Measurements from ENCODE around the gene AGAP1.

The AGAP1 gene

DNA sequence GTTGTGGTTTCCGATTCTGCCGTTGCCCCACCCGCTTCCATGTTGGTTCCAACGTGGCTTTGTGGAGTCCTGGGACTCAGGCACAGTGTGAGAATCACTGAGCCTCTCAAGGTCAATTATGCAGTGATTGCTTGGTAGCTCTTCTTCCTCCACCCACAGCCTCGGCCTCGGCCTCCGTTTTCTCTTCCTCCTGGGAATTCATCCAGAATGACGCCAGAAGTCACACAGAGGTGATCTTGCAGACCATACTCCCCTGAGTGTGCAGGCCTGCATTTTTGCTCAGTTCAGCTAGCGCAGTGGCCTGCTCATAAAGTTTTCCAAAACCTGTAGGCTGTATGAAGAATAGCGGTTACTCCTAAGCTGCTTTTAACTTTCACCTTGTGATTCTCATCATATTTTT is 401.0 kb downstream of the AGAP1 start:
- Mint-ChIP-seq H3K9me3 (no peaks in the 10 kb centered on the region), H3K36me3 (ENCODE audit: low read depth) (no peaks in the 10 kb centered on the region), H3K4me3 (no peak overlapping the region), H3K27me3 (ENCODE audit: low read depth) (no peaks in the 10 kb centered on the region), H3K27ac (no peak overlapping the region), H3K4me1 (ENCODE audit: low read depth) (no peaks in the 10 kb centered on the region)

- H3K4me3 Mint-ChIP-seq = no peak overlapping the region
- H3K27me3 Mint-ChIP-seq (ENCODE audit: low read depth) = no peaks in the 10 kb centered on the region
- H3K36me3 Mint-ChIP-seq (ENCODE audit: low read depth) = no peaks in the 10 kb centered on the region
- H3K27ac Mint-ChIP-seq = no peak overlapping the region
- H3K4me1 Mint-ChIP-seq (ENCODE audit: low read depth) = no peaks in the 10 kb centered on the region
- H3K9me3 Mint-ChIP-seq = no peaks in the 10 kb centered on the region
Measured at GRCh38 chr2:235896061-235896460, 402.2 kb downstream of the AGAP1 start.

- H3K4me1 Mint-ChIP-seq (ENCODE audit: low read depth) = no peaks in the 10 kb centered on the region
- H3K27ac Mint-ChIP-seq = no peak overlapping the region
- H3K4me3 Mint-ChIP-seq = no peak overlapping the region
- H3K9me3 Mint-ChIP-seq = no peaks in the 10 kb centered on the region
- H3K27me3 Mint-ChIP-seq (ENCODE audit: low read depth) = peaks cover 4% of the 10 kb centered on the region
- H3K36me3 Mint-ChIP-seq (ENCODE audit: low read depth) = no peaks in the 10 kb centered on the region
Measured at GRCh38 chr2:235897992-235898391, 404.1 kb downstream of the AGAP1 start.

- H3K4me1 Mint-ChIP-seq (ENCODE audit: low read depth) = no peaks in the 10 kb centered on the region
- no peaks in the 10 kb centered on the region for H3K9me3 Mint-ChIP-seq
- H3K27me3 Mint-ChIP-seq (ENCODE audit: low read depth) = peaks cover 8% of the 10 kb centered on the region
- H3K36me3 Mint-ChIP-seq (ENCODE audit: low read depth) = no peaks in the 10 kb centered on the region
- H3K27ac Mint-ChIP-seq = no peak overlapping the region
- H3K4me3 Mint-ChIP-seq = no peak overlapping the region
Measured at GRCh38 chr2:235898766-235899165, 404.9 kb downstream of the AGAP1 start.

GRCh38 chr2:235900631-235901030 is 406.8 kb downstream of the AGAP1 start:
- peaks cover 11% of the 10 kb centered on the region for H3K27me3 Mint-ChIP-seq (ENCODE audit: low read depth)
- no peak overlapping the region for H3K27ac Mint-ChIP-seq
- no peaks in the 10 kb centered on the region for H3K9me3 Mint-ChIP-seq
- no peaks in the 10 kb centered on the region for H3K36me3 Mint-ChIP-seq (ENCODE audit: low read depth)
- H3K4me3 Mint-ChIP-seq = no peak overlapping the region
- H3K4me1 Mint-ChIP-seq (ENCODE audit: low read depth) = no peaks in the 10 kb centered on the region

DNA sequence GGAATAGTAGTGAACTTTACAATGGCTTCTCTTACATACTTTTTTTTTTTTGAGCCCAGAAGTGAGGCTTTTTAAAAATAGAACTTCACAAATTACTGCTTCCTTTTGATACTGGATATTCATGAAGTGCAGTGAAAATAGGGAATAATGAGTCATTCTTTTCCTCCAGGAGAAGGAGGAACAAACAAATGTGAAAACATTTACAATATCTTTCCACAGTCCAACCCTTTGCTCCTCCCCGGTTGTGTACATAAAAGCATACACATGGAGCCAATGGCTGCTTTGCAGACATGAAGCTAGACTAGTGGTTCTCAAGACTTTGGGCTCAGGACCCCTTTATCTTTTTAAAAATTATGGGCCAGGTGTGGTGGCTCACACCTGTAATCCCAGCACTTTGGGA is 407.4 kb downstream of the AGAP1 start:
- Mint-ChIP-seq H3K9me3 (no peaks in the 10 kb centered on the region), H3K27me3 (ENCODE audit: low read depth) (peaks cover 11% of the 10 kb centered on the region), H3K4me1 (ENCODE audit: low read depth) (no peaks in the 10 kb centered on the region), H3K27ac (no peak overlapping the region), H3K4me3 (no peak overlapping the region), H3K36me3 (ENCODE audit: low read depth) (no peaks in the 10 kb centered on the region)

- peaks cover 11% of the 10 kb centered on the region for H3K27me3 Mint-ChIP-seq (ENCODE audit: low read depth)
Measured at GRCh38 chr2:235903782-235904584, 410.1 kb downstream of the AGAP1 start.

DNA sequence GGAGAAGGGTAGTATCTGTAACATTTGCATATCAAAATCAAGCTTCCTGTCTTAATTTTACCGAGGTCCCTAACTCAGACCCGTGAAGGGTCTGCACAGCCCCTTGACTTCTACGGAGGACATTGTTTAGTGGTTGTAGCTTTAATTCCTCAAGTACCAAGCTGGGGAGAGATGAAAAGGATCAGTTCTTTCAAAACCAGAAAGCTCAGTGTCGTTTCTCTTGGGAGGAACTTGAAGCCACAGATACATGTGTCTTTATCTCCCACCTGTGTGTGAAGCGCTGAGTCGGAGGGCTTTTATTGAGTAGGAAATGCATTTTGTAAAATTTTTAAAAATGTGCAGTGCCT is 410.7 kb downstream of the AGAP1 start:
- Mint-ChIP-seq H3K36me3 (ENCODE audit: low read depth) (no peaks in the 10 kb centered on the region), H3K27me3 (ENCODE audit: low read depth) (peaks cover 11% of the 10 kb centered on the region), H3K9me3 (no peaks in the 10 kb centered on the region), H3K4me3 (no peak overlapping the region), H3K27ac (no peak overlapping the region), H3K4me1 (ENCODE audit: low read depth) (no peaks in the 10 kb centered on the region)

More at GRCh38 chr2:235903782-235904584, 410.1 kb downstream of the AGAP1 start:
- H3K36me3 Mint-ChIP-seq (ENCODE audit: low read depth) = no peaks in the 10 kb centered on the region
- no peak overlapping the region for H3K4me3 Mint-ChIP-seq
- no peaks in the 10 kb centered on the region for H3K9me3 Mint-ChIP-seq
- no peak overlapping the region for H3K27ac Mint-ChIP-seq
- no peaks in the 10 kb centered on the region for H3K4me1 Mint-ChIP-seq (ENCODE audit: low read depth)

- no peaks in the 10 kb centered on the region for H3K4me1 Mint-ChIP-seq (ENCODE audit: low read depth)
- H3K4me3 Mint-ChIP-seq = no peak overlapping the region
- no peak overlapping the region for H3K27ac Mint-ChIP-seq
Measured at GRCh38 chr2:235908826-235909225, 415.0 kb downstream of the AGAP1 start.

DNA sequence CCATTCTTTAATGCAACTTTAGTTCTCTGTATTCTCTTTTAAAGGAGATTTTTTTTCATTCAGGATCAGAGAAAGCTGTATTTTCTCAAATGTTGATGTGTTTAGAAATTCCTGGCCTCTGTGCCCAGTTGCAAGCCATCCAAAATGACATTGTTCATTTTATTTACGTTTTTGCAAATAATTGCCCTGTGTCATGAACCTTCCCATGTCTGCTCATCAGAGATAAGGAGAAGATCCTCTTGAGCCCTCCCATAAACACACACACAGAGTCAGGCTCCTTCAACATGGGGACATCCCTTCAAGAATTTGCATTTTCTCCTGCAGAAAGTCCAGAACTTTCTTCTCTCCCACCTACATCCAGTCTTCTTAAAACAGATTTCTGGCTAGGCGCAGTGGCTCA is 415.5 kb downstream of the AGAP1 start:
- Mint-ChIP-seq H3K9me3 (no peaks in the 10 kb centered on the region), H3K36me3 (ENCODE audit: low read depth) (no peaks in the 10 kb centered on the region), H3K27ac (no peak overlapping the region), H3K4me3 (no peak overlapping the region), H3K4me1 (ENCODE audit: low read depth) (no peaks in the 10 kb centered on the region), H3K27me3 (ENCODE audit: low read depth) (peaks cover 3% of the 10 kb centered on the region)

More at GRCh38 chr2:235908826-235909225, 415.0 kb downstream of the AGAP1 start:
- H3K27me3 Mint-ChIP-seq (ENCODE audit: low read depth) = peaks cover 3% of the 10 kb centered on the region
- no peaks in the 10 kb centered on the region for H3K36me3 Mint-ChIP-seq (ENCODE audit: low read depth)
- H3K9me3 Mint-ChIP-seq = no peaks in the 10 kb centered on the region

DNA sequence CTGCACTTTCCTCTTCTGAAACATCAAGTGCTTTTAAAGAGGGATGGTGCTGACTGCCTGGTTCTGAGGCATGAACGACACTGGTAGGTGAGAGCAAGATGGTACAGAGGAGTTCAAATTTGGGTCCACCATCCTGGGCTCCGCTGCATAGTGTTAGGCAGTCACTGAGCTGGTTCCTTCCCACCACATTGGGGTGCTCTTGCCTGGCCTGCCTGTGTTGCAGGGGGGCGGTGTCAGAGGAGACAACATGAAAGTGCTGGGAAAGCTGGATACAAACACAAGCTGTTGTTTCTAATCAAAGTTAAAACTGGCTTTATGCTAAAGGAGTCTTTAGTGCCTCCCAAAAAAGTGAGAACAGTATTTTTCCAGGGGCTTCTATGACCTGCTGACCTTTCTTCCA is 416.2 kb downstream of the AGAP1 start:
- Mint-ChIP-seq H3K27ac (no peak overlapping the region), H3K27me3 (ENCODE audit: low read depth) (no peaks in the 10 kb centered on the region), H3K4me1 (ENCODE audit: low read depth) (no peaks in the 10 kb centered on the region), H3K36me3 (ENCODE audit: low read depth) (no peaks in the 10 kb centered on the region), H3K4me3 (no peak overlapping the region), H3K9me3 (no peaks in the 10 kb centered on the region)

- no peak overlapping the region for H3K27ac Mint-ChIP-seq
- H3K9me3 Mint-ChIP-seq = no peaks in the 10 kb centered on the region
- no peak overlapping the region for H3K4me3 Mint-ChIP-seq
- no peaks in the 10 kb centered on the region for H3K36me3 Mint-ChIP-seq (ENCODE audit: low read depth)
- no peaks in the 10 kb centered on the region for H3K27me3 Mint-ChIP-seq (ENCODE audit: low read depth)
- H3K4me1 Mint-ChIP-seq (ENCODE audit: low read depth) = no peaks in the 10 kb centered on the region
Measured at GRCh38 chr2:235911125-235911524, 417.3 kb downstream of the AGAP1 start.

- no peaks in the 10 kb centered on the region for H3K36me3 Mint-ChIP-seq (ENCODE audit: low read depth)
- H3K4me3 Mint-ChIP-seq = no peak overlapping the region
- no peaks in the 10 kb centered on the region for H3K27me3 Mint-ChIP-seq (ENCODE audit: low read depth)
- no peak overlapping the region for H3K27ac Mint-ChIP-seq
- no peaks in the 10 kb centered on the region for H3K4me1 Mint-ChIP-seq (ENCODE audit: low read depth)
- no peaks in the 10 kb centered on the region for H3K9me3 Mint-ChIP-seq
Measured at GRCh38 chr2:235911633-235912233, 417.9 kb downstream of the AGAP1 start.

GRCh38 chr2:235914756-235915155 is 420.9 kb downstream of the AGAP1 start:
- no peaks in the 10 kb centered on the region for H3K27me3 Mint-ChIP-seq (ENCODE audit: low read depth)
- no peak overlapping the region for H3K27ac Mint-ChIP-seq
- H3K4me1 Mint-ChIP-seq (ENCODE audit: low read depth) = no peaks in the 10 kb centered on the region
- no peaks in the 10 kb centered on the region for H3K9me3 Mint-ChIP-seq
- H3K4me3 Mint-ChIP-seq = no peak overlapping the region
- H3K36me3 Mint-ChIP-seq (ENCODE audit: low read depth) = no peaks in the 10 kb centered on the region

DNA sequence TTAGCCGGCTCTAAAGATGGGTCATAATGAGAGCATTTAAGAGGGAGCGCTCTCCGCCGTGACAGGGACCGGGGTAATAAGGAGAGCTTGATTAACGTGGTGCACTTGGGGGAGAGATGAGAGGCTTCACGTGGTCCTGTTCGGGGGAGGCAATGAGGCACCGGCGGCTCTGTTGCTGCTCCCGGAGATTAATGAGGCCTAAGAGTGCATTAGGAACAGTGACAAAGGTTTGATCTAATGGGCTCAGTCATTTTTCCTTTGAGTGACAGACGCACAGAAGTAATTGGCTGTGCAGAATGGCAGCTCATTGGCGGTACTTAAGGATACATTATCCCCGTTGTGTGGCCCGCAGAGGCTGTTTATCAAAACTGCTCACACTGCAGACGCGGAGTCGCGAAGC is 423.7 kb downstream of the AGAP1 start:
- Mint-ChIP-seq H3K27ac (no peak overlapping the region), H3K27me3 (ENCODE audit: low read depth) (no peaks in the 10 kb centered on the region), H3K36me3 (ENCODE audit: low read depth) (no peaks in the 10 kb centered on the region), H3K9me3 (no peaks in the 10 kb centered on the region), H3K4me3 (no peak overlapping the region), H3K4me1 (ENCODE audit: low read depth) (no peaks in the 10 kb centered on the region)

All from T-helper 1 cell treated with Interleukin-12 subunit alpha and Interleukin-12 subunit beta and Interleukin-4 antibody, amounts not matched to agents 30 μg/mL and 1 μg/mL, for 36 hours (primary cell).